ENCODE results near the gene FOXJ3. TPM values are rescaled to one million over a fixed set of nuclear protein-coding genes. Genes with fewer than 3 reads are reported as not detected.

The FOXJ3 gene
- polyA plus RNA-seq, 1 of the 3 experiments (the other 2 are of a cell fraction) = 16.0 TPM

DNA sequence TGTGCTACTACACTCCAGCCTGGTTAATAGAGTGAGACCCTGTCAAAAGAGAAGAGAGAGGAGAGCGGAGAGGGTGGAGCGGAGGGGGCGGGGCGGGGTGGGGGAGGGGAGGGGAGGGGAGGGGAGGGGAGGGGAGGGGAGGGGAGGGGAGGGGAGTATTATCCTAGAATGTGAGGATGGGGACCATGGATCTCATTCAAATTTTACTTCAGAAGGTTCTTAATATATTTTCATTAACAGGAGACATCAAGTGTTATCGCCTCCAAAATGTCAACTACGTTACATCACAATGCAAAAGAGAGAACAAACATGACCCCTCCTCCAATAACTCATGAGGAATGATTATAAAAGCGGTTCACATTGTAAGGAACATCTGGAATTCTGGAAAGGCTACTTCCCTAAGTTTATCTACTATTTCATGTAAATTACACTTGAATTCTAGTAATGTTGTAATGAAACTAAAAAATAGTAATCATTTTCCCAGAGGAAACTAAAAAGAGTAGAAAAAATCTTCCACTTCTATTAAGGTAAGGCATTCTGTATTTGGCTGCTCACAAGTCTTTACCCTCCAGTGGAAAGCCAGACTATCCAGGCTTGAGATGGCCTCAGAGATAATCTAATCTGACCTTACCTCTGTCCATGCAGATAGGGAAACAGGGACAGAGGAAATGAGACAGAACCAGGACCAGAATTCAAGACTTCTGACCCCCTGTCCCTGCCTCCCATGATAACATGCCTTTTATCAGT lies 151.7 kb downstream of the FOXJ3 start:
- POLR2A ChIA-PET = no interaction called here
- no peak for TF ChIP-seq GABPA (IDR thresholded peaks at IDR 0.05; ENCODE audit: low read depth)
- TF ChIP-seq, protein P1, sequence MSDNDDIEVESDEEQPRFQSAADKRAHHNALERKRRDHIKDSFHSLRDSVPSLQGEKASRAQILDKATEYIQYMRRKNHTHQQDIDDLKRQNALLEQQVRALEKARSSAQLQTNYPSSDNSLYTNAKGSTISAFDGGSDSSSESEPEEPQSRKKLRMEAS (IDR thresholded peaks at IDR 0.05; ENCODE audit: low read depth) = no peak
- TF ChIP-seq, protein P2, sequence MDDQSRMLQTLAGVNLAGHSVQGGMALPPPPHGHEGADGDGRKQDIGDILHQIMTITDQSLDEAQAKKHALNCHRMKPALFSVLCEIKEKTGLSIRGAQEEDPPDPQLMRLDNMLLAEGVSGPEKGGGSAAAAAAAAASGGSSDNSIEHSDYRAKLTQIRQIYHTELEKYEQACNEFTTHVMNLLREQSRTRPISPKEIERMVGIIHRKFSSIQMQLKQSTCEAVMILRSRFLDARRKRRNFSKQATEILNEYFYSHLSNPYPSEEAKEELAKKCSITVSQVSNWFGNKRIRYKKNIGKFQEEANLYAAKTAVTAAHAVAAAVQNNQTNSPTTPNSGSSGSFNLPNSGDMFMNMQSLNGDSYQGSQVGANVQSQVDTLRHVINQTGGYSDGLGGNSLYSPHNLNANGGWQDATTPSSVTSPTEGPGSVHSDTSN (IDR thresholded peaks at IDR 0.05) = no peak
- peak in 1 of 2 experiments; percentile 58; a peak in 2 of 4 replicates for TF ChIP-seq EP300 (IDR thresholded peaks at IDR 0.05; ENCODE audit: borderline replicate concordance in 1 of 2, low read depth in 1 of 2, low read length in 1 of 2)
- TF ChIP-seq SIN3A (IDR thresholded peaks at IDR 0.05; ENCODE audit: borderline replicate concordance, low read depth, low read length) = no peak
- no peak for TF ChIP-seq FOXJ3 (CRISPR knock-in tag; IDR thresholded peaks at IDR 0.05)
- TF ChIP-seq RCOR1 (IDR thresholded peaks at IDR 0.05; ENCODE audit: low read length) = peak; percentile 15; the same call in 1 of the 2 replicates
- no peak for TF ChIP-seq RXRA (IDR thresholded peaks at IDR 0.05; ENCODE audit: borderline replicate concordance, low read depth)
- peak; percentile 69 for TF ChIP-seq GATA2 (CRISPR knock-in tag; IDR thresholded peaks at IDR 0.05)
- TF ChIP-seq NRF1 (IDR thresholded peaks at IDR 0.05; ENCODE audit: low read depth, low read length) = no peak
- no peak for TF ChIP-seq SMC3 (IDR thresholded peaks at IDR 0.05; ENCODE audit: low read depth, low read length)
- TF ChIP-seq, protein P3, sequence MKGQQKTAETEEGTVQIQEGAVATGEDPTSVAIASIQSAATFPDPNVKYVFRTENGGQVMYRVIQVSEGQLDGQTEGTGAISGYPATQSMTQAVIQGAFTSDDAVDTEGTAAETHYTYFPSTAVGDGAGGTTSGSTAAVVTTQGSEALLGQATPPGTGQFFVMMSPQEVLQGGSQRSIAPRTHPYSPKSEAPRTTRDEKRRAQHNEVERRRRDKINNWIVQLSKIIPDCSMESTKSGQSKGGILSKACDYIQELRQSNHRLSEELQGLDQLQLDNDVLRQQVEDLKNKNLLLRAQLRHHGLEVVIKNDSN (IDR thresholded peaks at IDR 0.05; ENCODE audit: borderline replicate concordance, low read depth) = no peak
- TF ChIP-seq MEF2A (IDR thresholded peaks at IDR 0.05; ENCODE audit: borderline replicate concordance, low read depth) = no peak
- Histone ChIP-seq H4K20me1 (ENCODE audit: insufficient read depth) (peaks cover 7% of the 10 kb centered on the region), H3K4me2 (no peak overlapping the region), H3K27me3 (ENCODE audit: insufficient read depth) (no peaks in the 10 kb centered on the region), H2AFZ (ENCODE audit: low read depth) (no peak overlapping the region), H3K27ac (ENCODE audit: low read depth in 2 of 2, low read length in 1 of 2) (no peak overlapping the region; a peak in 1 of 4 replicates), H3K79me2 (ENCODE audit: insufficient read depth) (no peaks in the 10 kb centered on the region; the same call in 1 of the 2 replicates), H3K9ac (no peak overlapping the region), H3K9me3 (no peaks in the 10 kb centered on the region), H3K4me1 (ENCODE audit: control insufficient read depth in 1 of 2, insufficient read depth in 2 of 2, low read depth in 1 of 2, low read length in 1 of 2) (peaks cover 20 to 22% of the 10 kb centered on the region in 2 experiments), H3K36me3 (replicated peaks in 1 of 2; ENCODE audit: control insufficient read depth in 1 of 2, insufficient read depth in 2 of 2, low read length in 1 of 2) (peaks cover 28 to 37% of the 10 kb centered on the region in 2 experiments), H3F3A (replicated peaks; ENCODE audit: insufficient read depth) (peaks cover 30% of the 10 kb centered on the region), H3K9me2 (no peaks in the 10 kb centered on the region), H3K4me3 (ENCODE audit: low read depth in 2 of 2, low read length in 1 of 2) (no peak overlapping the region)
- CTCF ChIA-PET = interaction anchor here (3.4 kb wide), 1 partner anchor 10 kb away, joined by 27 read pairs; no protein-coding TSS in a partner anchor
- WGBS (ENCODE audit: low lambda C conversion rate) = 95% methylated on average over 7 of the region's 7 CpGs
- DNase-seq = peak; percentile 32

DNA sequence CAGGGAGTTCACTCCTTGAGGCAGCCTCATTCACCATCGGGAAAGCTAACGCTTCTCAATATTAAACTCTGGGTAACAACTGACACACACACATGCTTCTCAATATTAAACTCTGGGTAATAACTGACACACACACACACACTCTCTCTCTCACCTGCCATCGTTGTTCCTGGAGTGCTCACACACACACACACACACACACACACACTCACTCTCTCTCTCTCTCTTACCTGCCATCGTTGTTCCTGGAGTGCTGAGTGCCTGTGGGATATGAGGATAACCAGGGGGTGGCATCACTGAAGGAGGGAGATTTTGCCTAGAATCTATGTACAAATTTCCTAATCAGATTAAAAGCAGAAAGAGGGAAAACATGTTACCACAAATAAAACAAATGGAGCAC lies 153.3 kb downstream of the FOXJ3 start:
- Histone ChIP-seq H3K4me3 (ENCODE audit: low read depth in 2 of 2, low read length in 1 of 2) (no peak overlapping the region), H3K4me1 (ENCODE audit: control insufficient read depth in 1 of 2, insufficient read depth in 2 of 2, low read depth in 1 of 2, low read length in 1 of 2) (peaks cover 34 to 35% of the 10 kb centered on the region in 2 experiments), H3K27me3 (ENCODE audit: insufficient read depth) (no peaks in the 10 kb centered on the region), H3K27ac (ENCODE audit: low read depth in 2 of 2, low read length in 1 of 2) (no peak overlapping the region), H3K9ac (no peak overlapping the region), H4K20me1 (ENCODE audit: insufficient read depth) (peaks cover 22% of the 10 kb centered on the region), H2AFZ (ENCODE audit: low read depth) (no peak overlapping the region), H3K36me3 (replicated peaks in 1 of 2; ENCODE audit: control insufficient read depth in 1 of 2, insufficient read depth in 2 of 2, low read length in 1 of 2) (peaks cover 16 to 25% of the 10 kb centered on the region in 2 experiments), H3K9me2 (no peaks in the 10 kb centered on the region), H3K4me2 (no peak overlapping the region), H3K79me2 (ENCODE audit: insufficient read depth) (no peaks in the 10 kb centered on the region; the same call in 1 of the 2 replicates), H3K9me3 (no peaks in the 10 kb centered on the region), H3F3A (replicated peaks; ENCODE audit: insufficient read depth) (peaks cover 30% of the 10 kb centered on the region)
- CTCF ChIA-PET = interaction anchor here (0.7 kb wide), 1 partner anchor 608 kb away, joined by 3 read pairs; no protein-coding TSS in a partner anchor
- POLR2A ChIA-PET = no interaction called here
- no peak for DNase-seq
- 91% methylated on average over 4 of the region's 4 CpGs for WGBS (ENCODE audit: low lambda C conversion rate)
- TF ChIP-seq, protein P1 (IDR thresholded peaks at IDR 0.05; ENCODE audit: low read depth) = no peak
- TF ChIP-seq RCOR1 (IDR thresholded peaks at IDR 0.05; ENCODE audit: low read length) = no peak
- TF ChIP-seq MEF2A (IDR thresholded peaks at IDR 0.05; ENCODE audit: borderline replicate concordance, low read depth) = no peak
- TF ChIP-seq, protein P3 (IDR thresholded peaks at IDR 0.05; ENCODE audit: borderline replicate concordance, low read depth) = no peak
- TF ChIP-seq, protein P4, sequence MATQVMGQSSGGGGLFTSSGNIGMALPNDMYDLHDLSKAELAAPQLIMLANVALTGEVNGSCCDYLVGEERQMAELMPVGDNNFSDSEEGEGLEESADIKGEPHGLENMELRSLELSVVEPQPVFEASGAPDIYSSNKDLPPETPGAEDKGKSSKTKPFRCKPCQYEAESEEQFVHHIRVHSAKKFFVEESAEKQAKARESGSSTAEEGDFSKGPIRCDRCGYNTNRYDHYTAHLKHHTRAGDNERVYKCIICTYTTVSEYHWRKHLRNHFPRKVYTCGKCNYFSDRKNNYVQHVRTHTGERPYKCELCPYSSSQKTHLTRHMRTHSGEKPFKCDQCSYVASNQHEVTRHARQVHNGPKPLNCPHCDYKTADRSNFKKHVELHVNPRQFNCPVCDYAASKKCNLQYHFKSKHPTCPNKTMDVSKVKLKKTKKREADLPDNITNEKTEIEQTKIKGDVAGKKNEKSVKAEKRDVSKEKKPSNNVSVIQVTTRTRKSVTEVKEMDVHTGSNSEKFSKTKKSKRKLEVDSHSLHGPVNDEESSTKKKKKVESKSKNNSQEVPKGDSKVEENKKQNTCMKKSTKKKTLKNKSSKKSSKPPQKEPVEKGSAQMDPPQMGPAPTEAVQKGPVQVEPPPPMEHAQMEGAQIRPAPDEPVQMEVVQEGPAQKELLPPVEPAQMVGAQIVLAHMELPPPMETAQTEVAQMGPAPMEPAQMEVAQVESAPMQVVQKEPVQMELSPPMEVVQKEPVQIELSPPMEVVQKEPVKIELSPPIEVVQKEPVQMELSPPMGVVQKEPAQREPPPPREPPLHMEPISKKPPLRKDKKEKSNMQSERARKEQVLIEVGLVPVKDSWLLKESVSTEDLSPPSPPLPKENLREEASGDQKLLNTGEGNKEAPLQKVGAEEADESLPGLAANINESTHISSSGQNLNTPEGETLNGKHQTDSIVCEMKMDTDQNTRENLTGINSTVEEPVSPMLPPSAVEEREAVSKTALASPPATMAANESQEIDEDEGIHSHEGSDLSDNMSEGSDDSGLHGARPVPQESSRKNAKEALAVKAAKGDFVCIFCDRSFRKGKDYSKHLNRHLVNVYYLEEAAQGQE (IDR thresholded peaks at IDR 0.05; ENCODE audit: low read depth, low read length) = no peak
- no peak for TF ChIP-seq GABPA (IDR thresholded peaks at IDR 0.05; ENCODE audit: low read depth)
- no peak for TF ChIP-seq JUND (IDR thresholded peaks at IDR 0.05)
- TF ChIP-seq, protein P2 (IDR thresholded peaks at IDR 0.05) = no peak
